Measurements from ENCODE around the gene DPF3. TPM values are rescaled to one million over a fixed set of nuclear protein-coding genes. Genes with fewer than 3 reads are reported as not detected.

Gene DPF3
- total and polyA plus RNA-seq, 2 donors (not counting 1 experiment from before 2014, with no cell fraction given): 3.4 to 10.2 TPM

DNA sequence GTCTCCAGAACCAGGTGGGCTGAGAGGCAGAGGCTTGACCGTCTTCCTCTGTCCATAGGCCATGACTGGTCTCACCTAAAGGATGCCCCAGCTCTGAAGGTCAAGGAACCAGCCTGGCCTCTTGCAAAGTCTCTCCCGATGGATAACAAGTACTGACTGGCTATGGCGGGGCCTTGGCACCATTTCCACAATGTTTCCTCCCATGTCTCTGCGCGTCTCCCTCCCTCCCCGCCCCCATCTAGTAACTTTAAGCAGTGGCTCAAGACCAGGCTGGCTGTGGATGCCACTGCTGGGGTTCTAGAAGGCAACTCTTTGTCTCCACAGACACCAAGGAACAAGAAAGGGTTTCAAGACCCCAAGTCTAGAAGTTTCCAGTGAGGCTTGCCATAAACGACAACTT lies 275.5 kb downstream of the DPF3 start:
- Mint-ChIP-seq H3K27ac (no peak overlapping the region), H3K4me1 (peaks cover 6% of the 10 kb centered on the region), H3K27me3 (no peaks in the 10 kb centered on the region), H3K9me3 (ENCODE audit: insufficient read depth) (no peaks in the 10 kb centered on the region), H3K4me3 (no peak overlapping the region)
- Histone ChIP-seq H3K36me3 (replicated peaks in 1 of 2; ENCODE audit: control extremely low read depth in 1 of 2, control insufficient read depth in 1 of 2, extremely low read depth in 1 of 2, insufficient read depth in 2 of 2, low read length in 1 of 2) (no peaks in the 10 kb centered on the region), H3K9me3 (ENCODE audit: control extremely low read depth in 1 of 3, control insufficient read depth in 2 of 3, insufficient read depth in 1 of 3, low read length in 2 of 3) (no peaks in the 10 kb centered on the region), H3K4me3 (ENCODE audit: control extremely low read depth in 1 of 5, extremely low read depth in 1 of 5, insufficient read depth in 1 of 5, low read depth in 2 of 5, low read length in 4 of 5) (no peak overlapping the region), H3K27me3 (replicated peaks in 1 of 4; ENCODE audit: control extremely low read depth in 1 of 4, control insufficient read depth in 3 of 4, insufficient read depth in 4 of 4, low read length in 3 of 4) (no peaks in the 10 kb centered on the region), H3K4me2 (replicated peaks; ENCODE audit: low read depth, low read length, poor library complexity, severe bottlenecking) (no peak overlapping the region), H3K9ac (ENCODE audit: low read length) (no peak overlapping the region), H3K79me2 (ENCODE audit: control insufficient read depth, insufficient read depth, low read length) (no peaks in the 10 kb centered on the region), H2AFZ (ENCODE audit: insufficient read depth, low read depth, low read length, poor library complexity, severe bottlenecking) (no peak overlapping the region), H4K20me1 (ENCODE audit: control insufficient read depth, insufficient read depth, low read length, poor library complexity, severe bottlenecking) (no peaks in the 10 kb centered on the region), H3K4me1 (ENCODE audit: control insufficient read depth in 2 of 2, insufficient read depth in 2 of 2, low read length in 2 of 2) (peaks cover 10 to 20% of the 10 kb centered on the region in 2 donors), H3K27ac (ENCODE audit: low read length in 2 of 2) (no peak overlapping the region)
- ChIA-PET POLR2A (no interaction called here), CTCF (no interaction called here)
- no peak for TF ChIP-seq EZH2 (IDR thresholded peaks at IDR 0.05; ENCODE audit: borderline replicate concordance, insufficient read depth, low read depth, low read length, poor library complexity, severe bottlenecking)
- TF ChIP-seq, protein P1, sequence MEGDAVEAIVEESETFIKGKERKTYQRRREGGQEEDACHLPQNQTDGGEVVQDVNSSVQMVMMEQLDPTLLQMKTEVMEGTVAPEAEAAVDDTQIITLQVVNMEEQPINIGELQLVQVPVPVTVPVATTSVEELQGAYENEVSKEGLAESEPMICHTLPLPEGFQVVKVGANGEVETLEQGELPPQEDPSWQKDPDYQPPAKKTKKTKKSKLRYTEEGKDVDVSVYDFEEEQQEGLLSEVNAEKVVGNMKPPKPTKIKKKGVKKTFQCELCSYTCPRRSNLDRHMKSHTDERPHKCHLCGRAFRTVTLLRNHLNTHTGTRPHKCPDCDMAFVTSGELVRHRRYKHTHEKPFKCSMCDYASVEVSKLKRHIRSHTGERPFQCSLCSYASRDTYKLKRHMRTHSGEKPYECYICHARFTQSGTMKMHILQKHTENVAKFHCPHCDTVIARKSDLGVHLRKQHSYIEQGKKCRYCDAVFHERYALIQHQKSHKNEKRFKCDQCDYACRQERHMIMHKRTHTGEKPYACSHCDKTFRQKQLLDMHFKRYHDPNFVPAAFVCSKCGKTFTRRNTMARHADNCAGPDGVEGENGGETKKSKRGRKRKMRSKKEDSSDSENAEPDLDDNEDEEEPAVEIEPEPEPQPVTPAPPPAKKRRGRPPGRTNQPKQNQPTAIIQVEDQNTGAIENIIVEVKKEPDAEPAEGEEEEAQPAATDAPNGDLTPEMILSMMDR (IDR thresholded peaks at IDR 0.05): no peak
- no peak for DNase-seq
- ATAC-seq (ENCODE audit: low read depth): no peak
- WGBS (ENCODE audit: insufficient coverage): 95% methylated on average over 6 of the region's 7 CpGs
- intact Hi-C loops (cut with micrococcal nuclease): no loop called here

DNA sequence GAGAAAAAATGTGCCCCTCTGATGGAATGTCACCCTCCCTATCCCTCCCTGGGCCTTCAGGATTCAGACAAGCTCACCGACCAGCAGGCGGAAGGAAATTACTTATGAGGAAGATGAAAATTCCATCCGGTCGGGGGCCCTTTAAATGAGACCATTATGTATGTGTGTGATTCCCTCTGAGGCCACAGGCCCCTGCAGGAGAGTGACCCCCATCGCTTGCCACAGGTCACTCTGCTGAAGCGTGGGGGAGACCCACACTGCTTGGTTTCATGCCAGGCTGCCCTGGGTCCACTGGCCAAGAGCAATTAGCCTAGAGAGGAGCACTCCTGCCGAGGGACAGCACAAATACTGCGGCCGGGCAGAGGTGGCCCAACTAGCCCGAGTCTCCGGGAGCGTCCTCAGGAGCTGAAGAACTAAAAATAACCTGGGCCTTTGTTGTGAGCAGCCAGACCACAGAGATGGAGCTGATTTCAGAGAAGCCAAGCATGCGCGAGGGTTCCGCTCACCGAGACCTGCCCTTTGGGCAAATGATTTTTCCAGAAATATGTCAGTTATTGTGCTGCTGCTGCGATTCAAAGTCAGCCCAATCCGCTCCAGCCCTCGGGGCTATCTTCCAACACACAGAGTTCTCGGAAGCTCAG lies 276.4 kb downstream of the DPF3 start:
- Histone ChIP-seq H3K27me3 (replicated peaks in 1 of 4; ENCODE audit: control extremely low read depth in 1 of 4, control insufficient read depth in 3 of 4, insufficient read depth in 4 of 4, low read length in 3 of 4) (peaks cover 0 to 4% (median 0%) of the 10 kb centered on the region in 4 experiments), H3K79me2 (ENCODE audit: control insufficient read depth, insufficient read depth, low read length) (no peaks in the 10 kb centered on the region), H3K4me2 (replicated peaks; ENCODE audit: low read depth, low read length, poor library complexity, severe bottlenecking) (no peak overlapping the region), H3K9me3 (ENCODE audit: control extremely low read depth in 1 of 3, control insufficient read depth in 2 of 3, insufficient read depth in 1 of 3, low read length in 2 of 3) (no peaks in the 10 kb centered on the region), H3K4me1 (ENCODE audit: control insufficient read depth in 2 of 2, insufficient read depth in 2 of 2, low read length in 2 of 2) (peaks cover 10 to 22% of the 10 kb centered on the region in 2 donors), H3K9ac (ENCODE audit: low read length) (no peak overlapping the region), H4K20me1 (ENCODE audit: control insufficient read depth, insufficient read depth, low read length, poor library complexity, severe bottlenecking) (no peaks in the 10 kb centered on the region), H3K27ac (ENCODE audit: low read length in 2 of 2) (no peak overlapping the region), H3K4me3 (ENCODE audit: control extremely low read depth in 1 of 5, extremely low read depth in 1 of 5, insufficient read depth in 1 of 5, low read depth in 2 of 5, low read length in 4 of 5) (no peak overlapping the region), H3K36me3 (replicated peaks in 1 of 2; ENCODE audit: control extremely low read depth in 1 of 2, control insufficient read depth in 1 of 2, extremely low read depth in 1 of 2, insufficient read depth in 2 of 2, low read length in 1 of 2) (no peaks in the 10 kb centered on the region), H2AFZ (ENCODE audit: insufficient read depth, low read depth, low read length, poor library complexity, severe bottlenecking) (no peak overlapping the region)
- intact Hi-C loops (cut with micrococcal nuclease): no loop called here
- ChIA-PET CTCF (no interaction called here), POLR2A (no interaction called here)
- Mint-ChIP-seq H3K9me3 (ENCODE audit: insufficient read depth) (no peaks in the 10 kb centered on the region), H3K27me3 (no peaks in the 10 kb centered on the region), H3K4me1 (peaks cover 6% of the 10 kb centered on the region), H3K27ac (no peak overlapping the region), H3K4me3 (no peak overlapping the region)
- TF ChIP-seq EZH2 (IDR thresholded peaks at IDR 0.05; ENCODE audit: borderline replicate concordance, insufficient read depth, low read depth, low read length, poor library complexity, severe bottlenecking): no peak
- TF ChIP-seq, protein P1 (IDR thresholded peaks at IDR 0.05): no peak
- no peak for DNase-seq
- WGBS (ENCODE audit: insufficient coverage): 92% methylated on average over 14 of the region's 20 CpGs
- ATAC-seq (ENCODE audit: low read depth): no peak

All from B cell (primary cell).